ENCODE measurements around the gene SRSF10. TPM values are rescaled to one million over a fixed set of nuclear protein-coding genes. Genes with fewer than 3 reads are reported as not detected.

The SRSF10 gene
- total and polyA plus RNA-seq, 9 of the 15 experiments (the other 6 are each of a cell fraction or from before 2014, with no cell fraction given) = 154 to 264 (median 205) TPM

GRCh38 chr1:23916209-23917131 lies 63.7 kb downstream of the SRSF10 start (continued):
- TF ChIP-seq ZBTB5 (IDR thresholded peaks at IDR 0.05) (peak; percentile 69; the same call in 1 of the 2 replicates), CTBP1 (IDR thresholded peaks at IDR 0.05; ENCODE audit: borderline replicate concordance) (peak; percentile 57), CREM (IDR thresholded peaks at IDR 0.05; ENCODE audit: low read depth) (0 out of 2 replicates have a peak, but pooled peaks have one; percentile 26), SMARCB1 (IDR thresholded peaks at IDR 0.05; ENCODE audit: insufficient read length, low read depth) (peak; percentile 31), FOSL1 (tag; conservative IDR thresholded peaks at IDR 0.05) (0 out of 2 replicates have a peak, but pooled peaks have one; percentile 17), BRD9 (IDR thresholded peaks at IDR 0.05; ENCODE audit: low read depth, partially characterized antibody) (peak; percentile 34), NBN (IDR thresholded peaks at IDR 0.05; ENCODE audit: low read depth) (peak; percentile 66; the same call in 1 of the 2 replicates), ZNF717 (CRISPR knock-in tag; IDR thresholded peaks at IDR 0.05) (no peak)
- TF ChIP-seq, protein P1, sequence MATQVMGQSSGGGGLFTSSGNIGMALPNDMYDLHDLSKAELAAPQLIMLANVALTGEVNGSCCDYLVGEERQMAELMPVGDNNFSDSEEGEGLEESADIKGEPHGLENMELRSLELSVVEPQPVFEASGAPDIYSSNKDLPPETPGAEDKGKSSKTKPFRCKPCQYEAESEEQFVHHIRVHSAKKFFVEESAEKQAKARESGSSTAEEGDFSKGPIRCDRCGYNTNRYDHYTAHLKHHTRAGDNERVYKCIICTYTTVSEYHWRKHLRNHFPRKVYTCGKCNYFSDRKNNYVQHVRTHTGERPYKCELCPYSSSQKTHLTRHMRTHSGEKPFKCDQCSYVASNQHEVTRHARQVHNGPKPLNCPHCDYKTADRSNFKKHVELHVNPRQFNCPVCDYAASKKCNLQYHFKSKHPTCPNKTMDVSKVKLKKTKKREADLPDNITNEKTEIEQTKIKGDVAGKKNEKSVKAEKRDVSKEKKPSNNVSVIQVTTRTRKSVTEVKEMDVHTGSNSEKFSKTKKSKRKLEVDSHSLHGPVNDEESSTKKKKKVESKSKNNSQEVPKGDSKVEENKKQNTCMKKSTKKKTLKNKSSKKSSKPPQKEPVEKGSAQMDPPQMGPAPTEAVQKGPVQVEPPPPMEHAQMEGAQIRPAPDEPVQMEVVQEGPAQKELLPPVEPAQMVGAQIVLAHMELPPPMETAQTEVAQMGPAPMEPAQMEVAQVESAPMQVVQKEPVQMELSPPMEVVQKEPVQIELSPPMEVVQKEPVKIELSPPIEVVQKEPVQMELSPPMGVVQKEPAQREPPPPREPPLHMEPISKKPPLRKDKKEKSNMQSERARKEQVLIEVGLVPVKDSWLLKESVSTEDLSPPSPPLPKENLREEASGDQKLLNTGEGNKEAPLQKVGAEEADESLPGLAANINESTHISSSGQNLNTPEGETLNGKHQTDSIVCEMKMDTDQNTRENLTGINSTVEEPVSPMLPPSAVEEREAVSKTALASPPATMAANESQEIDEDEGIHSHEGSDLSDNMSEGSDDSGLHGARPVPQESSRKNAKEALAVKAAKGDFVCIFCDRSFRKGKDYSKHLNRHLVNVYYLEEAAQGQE (IDR thresholded peaks at IDR 0.05; ENCODE audit: borderline replicate concordance) = peak; percentile 87
- TF ChIP-seq, protein P1 (CRISPR knock-in tag; IDR thresholded peaks at IDR 0.05; ENCODE audit: low read depth) = no peak
- TF ChIP-seq, protein P2, sequence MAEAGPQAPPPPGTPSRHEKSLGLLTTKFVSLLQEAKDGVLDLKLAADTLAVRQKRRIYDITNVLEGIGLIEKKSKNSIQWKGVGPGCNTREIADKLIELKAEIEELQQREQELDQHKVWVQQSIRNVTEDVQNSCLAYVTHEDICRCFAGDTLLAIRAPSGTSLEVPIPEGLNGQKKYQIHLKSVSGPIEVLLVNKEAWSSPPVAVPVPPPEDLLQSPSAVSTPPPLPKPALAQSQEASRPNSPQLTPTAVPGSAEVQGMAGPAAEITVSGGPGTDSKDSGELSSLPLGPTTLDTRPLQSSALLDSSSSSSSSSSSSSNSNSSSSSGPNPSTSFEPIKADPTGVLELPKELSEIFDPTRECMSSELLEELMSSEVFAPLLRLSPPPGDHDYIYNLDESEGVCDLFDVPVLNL (CRISPR knock-in tag; IDR thresholded peaks at IDR 0.05; ENCODE audit: low read depth) = no peak
- TF ChIP-seq, protein P3, sequence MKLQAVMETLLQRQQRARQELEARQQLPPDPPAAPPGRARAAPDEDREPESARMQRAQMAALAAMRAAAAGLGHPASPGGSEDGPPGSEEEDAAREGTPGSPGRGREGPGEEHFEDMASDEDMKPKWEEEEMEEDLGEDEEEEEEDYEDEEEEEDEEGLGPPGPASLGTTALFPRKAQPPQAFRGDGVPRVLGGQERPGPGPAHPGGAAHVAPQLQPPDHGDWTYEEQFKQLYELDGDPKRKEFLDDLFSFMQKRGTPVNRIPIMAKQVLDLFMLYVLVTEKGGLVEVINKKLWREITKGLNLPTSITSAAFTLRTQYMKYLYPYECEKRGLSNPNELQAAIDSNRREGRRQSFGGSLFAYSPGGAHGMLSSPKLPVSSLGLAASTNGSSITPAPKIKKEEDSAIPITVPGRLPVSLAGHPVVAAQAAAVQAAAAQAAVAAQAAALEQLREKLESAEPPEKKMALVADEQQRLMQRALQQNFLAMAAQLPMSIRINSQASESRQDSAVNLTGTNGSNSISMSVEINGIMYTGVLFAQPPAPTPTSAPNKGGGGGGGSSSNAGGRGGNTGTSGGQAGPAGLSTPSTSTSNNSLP (IDR thresholded peaks at IDR 0.05; ENCODE audit: borderline replicate concordance, low read depth, low read length) = 0 out of 2 replicates have a peak, but pooled peaks have one; percentile 20

Measured in K562 (cell line).